ENCODE results near the gene HACD4.
A peak's percentile ranks its signal among the peaks of the same experiment; 100 is the strongest.
"Not testable (repeated sequence)": the region's sequence is repeated elsewhere in the genome, so short reads cannot be mapped to it uniquely, and the experiment has no call there.

Gene HACD4

GRCh38 chr9:21015995-21016394 is 15.4 kb downstream of the HACD4 start:
- no peak for DNase-seq

- no peak for DNase-seq
These were observed 16.2 kb downstream of the HACD4 start for GRCh38 chr9:21015129-21015815.

GRCh38 chr9:21002040-21002439 is 29.4 kb downstream of the HACD4 start:
- DNase-seq, result no peak

GRCh38 chr9:21001581-21001980 is 29.9 kb downstream of the HACD4 start:
- DNase-seq, result no peak

GRCh38 chr9:20997503-20998076 is 33.9 kb downstream of the HACD4 start:
- DNase-seq, result no peak

GRCh38 chr9:20996809-20997208 is 34.6 kb downstream of the HACD4 start:
- DNase-seq, result no peak

GRCh38 chr9:20995616-20996015 is 35.8 kb downstream of the HACD4 start:
- DNase-seq, result no peak

GRCh38 chr9:20994486-20994885 is 37.0 kb downstream of the HACD4 start:
- DNase-seq, result no peak

GRCh38 chr9:20990867-20991266 is 40.6 kb downstream of the HACD4 start:
- no peak for DNase-seq

GRCh38 chr9:20989923-20990341 is 41.5 kb downstream of the HACD4 start:
- DNase-seq, result peak; percentile 89 to 99

GRCh38 chr9:20988671-20989315 is 42.6 kb downstream of the HACD4 start:
- no peak for DNase-seq

- DNase-seq, result no peak
These were observed 43.4 kb downstream of the HACD4 start for GRCh38 chr9:20988061-20988460.

- DNase-seq, result no peak
These were observed 43.9 kb downstream of the HACD4 start for GRCh38 chr9:20987521-20987920.

- peak in 1 of 2 experiments; percentile 17 for DNase-seq
These were observed 45.4 kb downstream of the HACD4 start for GRCh38 chr9:20985851-20986600.

GRCh38 chr9:20984506-20984905 is 46.9 kb downstream of the HACD4 start:
- no peak for DNase-seq

GRCh38 chr9:20981486-20981885 is 50.0 kb downstream of the HACD4 start:
- no peak for DNase-seq

GRCh38 chr9:20980832-20981455 is 50.5 kb downstream of the HACD4 start:
- DNase-seq, result no peak

GRCh38 chr9:20978249-20978648 is 53.2 kb downstream of the HACD4 start:
- DNase-seq, result no peak

GRCh38 chr9:20974191-20974938 is 57.1 kb downstream of the HACD4 start:
- not testable (repeated sequence) for DNase-seq

- DNase-seq, result not testable (repeated sequence)
These were observed 58.0 kb downstream of the HACD4 start for GRCh38 chr9:20973246-20973947.

GRCh38 chr9:20972684-20973083 is 58.8 kb downstream of the HACD4 start:
- no peak for DNase-seq

Measured in cerebellar nuclear complex (tissue), 1 donor.